ENCODE measurements around the gene DOCK4. TPM values are rescaled to one million over a fixed set of nuclear protein-coding genes. Genes with fewer than 3 reads are reported as not detected.

Gene DOCK4
- polyA plus RNA-seq, 1 donor (not counting 4 experiments of a cell fraction or from before 2014, with no cell fraction given): 13.9 TPM

- no peak for FAIRE-seq
- peaks cover 1% of the 10 kb centered on the region for H3K79me2 ChIP-seq (ENCODE audit: control insufficient read depth, insufficient read depth, low read length)
- H3K9me3 ChIP-seq (ENCODE audit: control insufficient read depth, low read depth, low read length): no peaks in the 10 kb centered on the region
These were observed 184.7 kb downstream of the DOCK4 start for GRCh38 chr7:112021379-112022044.

GRCh38 chr7:112020800-112021199 lies 185.4 kb downstream of the DOCK4 start:
- Histone ChIP-seq H3K4me3 (ENCODE audit: control insufficient read depth in 2 of 3, extremely low read depth in 1 of 3, insufficient read depth in 2 of 3, low read depth in 1 of 3, low read length in 3 of 3) (no peak overlapping the region), H3K4me2 (ENCODE audit: control insufficient read depth, extremely low read depth, insufficient read depth, low read depth, low read length) (no peak overlapping the region), H2AFZ (ENCODE audit: control insufficient read depth, low read length) (no peak overlapping the region), H3K36me3 (ENCODE audit: control insufficient read depth in 2 of 2, extremely low read depth in 1 of 2, insufficient read depth in 2 of 2, low read length in 2 of 2) (no peaks in the 10 kb centered on the region), H3K9ac (ENCODE audit: control insufficient read depth, extremely low read depth, insufficient read depth, low read length) (no peak overlapping the region), H3K27ac (ENCODE audit: control insufficient read depth, insufficient read depth, low read length) (no peak overlapping the region), H3K4me1 (ENCODE audit: control insufficient read depth, extremely low read depth, insufficient read depth, low read length) (no peaks in the 10 kb centered on the region), H3K79me2 (ENCODE audit: control insufficient read depth, insufficient read depth, low read length) (no peaks in the 10 kb centered on the region), H4K20me1 (ENCODE audit: control insufficient read depth, extremely low read depth, insufficient read depth, low read length) (no peaks in the 10 kb centered on the region), H3K27me3 (ENCODE audit: control insufficient read depth, extremely low read depth, insufficient read depth, low read length) (no peaks in the 10 kb centered on the region), H3K9me1 (ENCODE audit: control insufficient read depth, extremely low read depth, insufficient read depth, low read length) (no peaks in the 10 kb centered on the region), H3K9me3 (ENCODE audit: control insufficient read depth, low read depth, low read length) (no peaks in the 10 kb centered on the region)
- FAIRE-seq: no peak
- no peak for DNase-seq (ENCODE audit: low read depth, low spot score)
- no peak for TF ChIP-seq EZH2 (IDR thresholded peaks at IDR 0.05; ENCODE audit: low read length)
- TF ChIP-seq CTCF (optimal IDR thresholded peaks at IDR 0.05 in 1 of 3, IDR thresholded peaks at IDR 0.05 in 1 of 3, conservative IDR thresholded peaks at IDR 0.05 in 1 of 3; ENCODE audit: extremely low read depth in 1 of 3, insufficient read depth in 2 of 3, low read length in 3 of 3): no peak
- dilution Hi-C loops (cut with MboI; ENCODE audit: extremely low pct_ligation_motif_present, low sequenced_read_pairs): no loop called here

More at GRCh38 chr7:112021379-112022044, 184.7 kb downstream of the DOCK4 start:
- no peak overlapping the region for H3K9ac ChIP-seq (ENCODE audit: control insufficient read depth, extremely low read depth, insufficient read depth, low read length)
- H3K4me3 ChIP-seq (ENCODE audit: control insufficient read depth in 2 of 3, extremely low read depth in 1 of 3, insufficient read depth in 2 of 3, low read depth in 1 of 3, low read length in 3 of 3): no peak overlapping the region
- no peaks in the 10 kb centered on the region for H3K9me1 ChIP-seq (ENCODE audit: control insufficient read depth, extremely low read depth, insufficient read depth, low read length)
- no peak overlapping the region for H2AFZ ChIP-seq (ENCODE audit: control insufficient read depth, low read length)
- H3K4me1 ChIP-seq (ENCODE audit: control insufficient read depth, extremely low read depth, insufficient read depth, low read length): no peaks in the 10 kb centered on the region
- no peaks in the 10 kb centered on the region for H3K27me3 ChIP-seq (ENCODE audit: control insufficient read depth, extremely low read depth, insufficient read depth, low read length)
- H3K4me2 ChIP-seq (ENCODE audit: control insufficient read depth, extremely low read depth, insufficient read depth, low read depth, low read length): no peak overlapping the region
- DNase-seq (ENCODE audit: low read depth, low spot score): no peak
- dilution Hi-C loops (cut with MboI; ENCODE audit: extremely low pct_ligation_motif_present, low sequenced_read_pairs): no loop called here
- no peaks in the 10 kb centered on the region for H3K36me3 ChIP-seq (ENCODE audit: control insufficient read depth in 2 of 2, extremely low read depth in 1 of 2, insufficient read depth in 2 of 2, low read length in 2 of 2)
- TF ChIP-seq CTCF (optimal IDR thresholded peaks at IDR 0.05 in 1 of 3, IDR thresholded peaks at IDR 0.05 in 1 of 3, conservative IDR thresholded peaks at IDR 0.05 in 1 of 3; ENCODE audit: extremely low read depth in 1 of 3, insufficient read depth in 2 of 3, low read length in 3 of 3): no peak
- no peak for TF ChIP-seq EZH2 (IDR thresholded peaks at IDR 0.05; ENCODE audit: low read length)
- H4K20me1 ChIP-seq (ENCODE audit: control insufficient read depth, extremely low read depth, insufficient read depth, low read length): peaks cover under 1% of the 10 kb centered on the region
- H3K27ac ChIP-seq (ENCODE audit: control insufficient read depth, insufficient read depth, low read length): no peak overlapping the region
